Measurements from ENCODE around the gene YJEFN3. TPM values are rescaled to one million over a fixed set of nuclear protein-coding genes. Genes with fewer than 3 reads are reported as not detected.

YJEFN3 gene
- polyA plus RNA-seq, 5 donors, result 10.1 to 14.8 (median 11.6) TPM

- DNase-seq, result no peak
Observed at GRCh38 chr19:19538061-19538784, 9.5 kb downstream of the YJEFN3 start, which contains the start of gene CILP2. Gene CILP2 (plus strand): TSS chr19:19538265. CDS start chr19:19538350, 85 bp downstream.

- DNase-seq, result no peak
Observed at GRCh38 chr19:19538785-19539166, 10.1 kb downstream of the YJEFN3 start.

DNA sequence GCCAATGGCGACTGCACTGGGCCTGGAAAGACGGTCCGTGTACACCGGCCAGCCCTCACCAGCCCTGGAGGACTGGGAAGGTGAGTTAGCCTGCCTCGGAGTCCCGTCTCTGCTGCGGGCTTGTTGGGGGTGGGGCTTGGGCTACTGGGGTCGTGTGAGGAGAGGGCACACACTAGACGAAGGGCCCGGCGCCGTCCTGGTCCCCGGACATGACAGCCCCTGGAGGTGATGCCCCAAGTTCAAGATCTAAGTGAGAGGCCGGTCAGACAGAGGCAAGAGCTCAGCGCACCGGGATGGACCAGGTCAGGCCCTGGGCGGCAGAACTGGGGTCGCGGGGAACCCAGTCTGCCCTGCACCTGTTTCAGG, 11.0 kb downstream of the YJEFN3 start:
- DNase-seq, result no peak

DNA sequence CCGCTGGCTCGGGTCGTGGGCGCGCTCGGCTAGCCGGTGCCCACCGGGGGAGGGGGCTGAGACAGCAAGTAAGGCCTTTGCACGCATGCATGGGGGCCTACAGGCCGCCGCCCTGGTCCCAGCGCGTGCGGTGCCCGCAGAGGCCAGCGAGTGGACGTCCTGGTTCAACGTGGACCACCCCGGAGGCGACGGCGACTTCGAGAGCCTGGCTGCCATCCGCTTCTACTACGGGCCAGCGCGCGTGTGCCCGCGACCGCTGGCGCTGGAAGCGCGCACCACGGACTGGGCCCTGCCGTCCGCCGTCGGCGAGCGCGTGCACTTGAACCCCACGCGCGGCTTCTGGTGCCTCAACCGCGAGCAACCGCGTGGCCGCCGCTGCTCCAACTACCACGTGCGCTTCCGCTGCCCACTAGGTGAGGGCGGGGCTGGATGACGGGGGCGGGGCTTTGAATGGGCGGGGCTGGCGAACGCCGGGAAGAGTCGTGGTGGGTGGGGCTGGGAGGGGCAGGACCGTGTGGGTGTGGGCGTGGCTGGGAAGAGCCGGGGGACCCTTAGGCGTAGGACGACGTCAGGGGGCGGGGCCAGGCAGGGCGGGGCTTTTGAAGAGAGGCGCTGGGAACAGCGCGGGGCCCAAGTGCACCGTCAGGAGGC, 11.5 kb downstream of the YJEFN3 start:
- no peak for DNase-seq

DNA sequence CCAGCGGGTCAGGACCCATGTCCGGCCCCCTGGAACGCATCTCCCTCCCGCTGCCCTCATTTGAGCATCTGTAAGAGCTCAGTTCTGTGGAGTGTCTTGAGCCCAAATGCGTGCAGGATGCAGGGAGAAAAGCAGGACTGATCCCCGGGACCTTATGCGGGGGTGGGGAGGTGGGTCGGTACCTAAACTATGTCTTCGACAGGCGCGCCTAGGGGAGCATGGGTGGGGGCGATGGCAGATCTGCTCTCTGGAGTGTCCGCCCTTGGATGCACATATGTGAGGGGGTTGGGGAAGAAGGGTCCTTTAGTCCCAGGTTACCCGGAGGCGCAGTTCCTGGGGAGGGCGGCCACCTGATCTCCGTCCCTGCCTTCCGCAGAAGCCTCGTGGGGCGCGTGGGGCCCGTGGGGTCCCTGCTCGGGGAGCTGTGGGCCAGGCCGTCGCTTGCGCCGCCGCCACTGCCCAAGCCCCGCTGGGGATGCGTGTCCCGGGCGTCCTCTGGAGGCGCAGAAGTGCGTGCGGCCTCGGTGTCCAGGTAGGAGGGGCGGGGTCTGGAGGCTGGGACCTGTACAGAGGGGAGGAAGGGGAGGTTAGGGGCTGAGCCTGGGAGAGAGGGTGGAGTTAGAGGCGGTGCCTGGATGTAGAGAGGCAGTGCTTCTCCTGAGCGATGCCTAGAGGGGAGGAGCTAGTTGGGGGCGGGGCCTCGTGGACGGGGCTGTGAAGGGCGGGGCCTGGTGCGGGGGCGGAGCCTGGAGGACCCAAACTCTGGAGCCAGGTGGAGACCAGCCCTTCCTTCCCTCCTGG, 12.2 kb downstream of the YJEFN3 start:
- DNase-seq, result no peak

- no peak for DNase-seq
Observed at GRCh38 chr19:19541616-19542015, 12.9 kb downstream of the YJEFN3 start.

- no peak for DNase-seq
Observed at GRCh38 chr19:19542507-19542906, 13.8 kb downstream of the YJEFN3 start.

GRCh38 chr19:19543101-19543500, 14.4 kb downstream of the YJEFN3 start:
- DNase-seq, result no peak

DNA sequence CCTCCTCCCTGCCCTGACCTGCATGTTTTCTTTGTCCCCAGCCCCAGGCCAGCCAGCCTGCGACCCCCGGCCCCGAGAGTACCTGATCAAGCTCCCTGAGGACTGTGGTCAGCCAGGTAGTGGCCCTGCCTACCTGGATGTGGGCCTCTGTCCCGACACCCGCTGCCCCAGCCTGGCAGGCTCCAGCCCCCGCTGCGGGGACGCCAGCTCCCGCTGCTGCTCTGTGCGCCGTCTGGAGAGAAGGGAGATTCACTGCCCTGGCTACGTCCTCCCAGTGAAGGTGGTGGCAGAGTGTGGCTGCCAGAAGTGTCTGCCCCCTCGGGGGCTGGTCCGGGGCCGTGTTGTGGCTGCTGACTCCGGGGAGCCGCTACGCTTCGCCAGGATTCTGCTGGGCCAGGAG, 14.9 kb downstream of the YJEFN3 start:
- no peak for DNase-seq

DNA sequence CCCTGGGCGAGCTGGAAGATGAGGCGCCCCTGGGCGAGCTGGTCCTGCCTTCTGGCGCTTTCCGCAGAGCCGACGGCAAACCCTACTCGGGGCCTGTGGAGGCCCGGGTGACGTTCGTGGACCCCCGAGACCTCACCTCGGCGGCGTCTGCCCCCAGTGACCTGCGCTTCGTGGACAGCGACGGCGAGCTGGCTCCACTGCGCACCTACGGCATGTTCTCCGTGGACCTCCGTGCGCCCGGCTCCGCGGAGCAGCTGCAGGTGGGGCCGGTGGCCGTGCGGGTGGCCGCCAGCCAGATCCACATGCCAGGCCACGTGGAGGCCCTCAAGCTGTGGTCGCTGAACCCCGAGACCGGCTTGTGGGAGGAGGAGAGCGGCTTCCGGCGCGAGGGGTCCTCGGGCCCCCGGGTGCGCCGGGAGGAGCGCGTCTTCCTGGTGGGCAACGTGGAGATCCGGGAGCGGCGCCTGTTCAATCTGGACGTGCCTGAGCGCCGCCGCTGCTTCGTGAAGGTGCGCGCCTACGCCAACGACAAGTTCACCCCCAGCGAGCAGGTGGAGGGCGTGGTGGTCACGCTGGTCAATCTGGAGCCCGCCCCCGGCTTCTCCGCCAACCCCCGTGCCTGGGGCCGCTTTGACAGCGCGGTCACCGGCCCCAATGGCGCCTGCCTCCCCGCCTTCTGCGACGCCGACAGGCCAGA, 15.7 kb downstream of the YJEFN3 start:
- DNase-seq, result no peak

DNA sequence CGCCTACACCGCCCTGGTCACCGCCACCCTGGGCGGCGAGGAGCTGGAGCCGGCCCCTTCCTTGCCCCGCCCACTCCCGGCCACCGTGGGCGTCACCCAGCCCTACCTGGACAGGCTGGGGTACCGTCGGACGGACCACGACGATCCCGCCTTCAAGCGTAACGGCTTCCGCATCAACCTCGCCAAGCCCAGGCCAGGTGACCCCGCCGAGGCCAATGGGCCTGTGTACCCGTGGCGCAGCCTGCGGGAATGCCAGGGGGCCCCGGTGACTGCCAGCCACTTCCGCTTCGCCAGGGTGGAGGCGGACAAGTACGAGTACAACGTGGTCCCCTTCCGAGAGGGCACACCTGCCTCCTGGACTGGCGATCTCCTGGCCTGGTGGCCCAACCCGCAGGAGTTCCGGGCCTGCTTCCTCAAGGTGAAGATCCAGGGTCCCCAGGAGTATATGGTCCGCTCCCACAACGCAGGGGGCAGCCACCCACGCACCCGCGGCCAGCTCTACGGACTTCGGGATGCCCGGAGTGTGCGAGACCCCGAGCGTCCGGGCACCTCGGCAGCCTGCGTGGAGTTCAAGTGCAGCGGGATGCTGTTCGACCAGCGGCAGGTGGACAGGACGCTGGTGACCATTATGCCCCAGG, 16.4 kb downstream of the YJEFN3 start:
- no peak for DNase-seq

GRCh38 chr19:19545707-19546106, 17.0 kb downstream of the YJEFN3 start:
- no peak for DNase-seq

GRCh38 chr19:19546751-19547162, 18.0 kb downstream of the YJEFN3 start:
- no peak for DNase-seq

- DNase-seq, result no peak
Observed at GRCh38 chr19:19547674-19548336, 19.1 kb downstream of the YJEFN3 start.

DNA sequence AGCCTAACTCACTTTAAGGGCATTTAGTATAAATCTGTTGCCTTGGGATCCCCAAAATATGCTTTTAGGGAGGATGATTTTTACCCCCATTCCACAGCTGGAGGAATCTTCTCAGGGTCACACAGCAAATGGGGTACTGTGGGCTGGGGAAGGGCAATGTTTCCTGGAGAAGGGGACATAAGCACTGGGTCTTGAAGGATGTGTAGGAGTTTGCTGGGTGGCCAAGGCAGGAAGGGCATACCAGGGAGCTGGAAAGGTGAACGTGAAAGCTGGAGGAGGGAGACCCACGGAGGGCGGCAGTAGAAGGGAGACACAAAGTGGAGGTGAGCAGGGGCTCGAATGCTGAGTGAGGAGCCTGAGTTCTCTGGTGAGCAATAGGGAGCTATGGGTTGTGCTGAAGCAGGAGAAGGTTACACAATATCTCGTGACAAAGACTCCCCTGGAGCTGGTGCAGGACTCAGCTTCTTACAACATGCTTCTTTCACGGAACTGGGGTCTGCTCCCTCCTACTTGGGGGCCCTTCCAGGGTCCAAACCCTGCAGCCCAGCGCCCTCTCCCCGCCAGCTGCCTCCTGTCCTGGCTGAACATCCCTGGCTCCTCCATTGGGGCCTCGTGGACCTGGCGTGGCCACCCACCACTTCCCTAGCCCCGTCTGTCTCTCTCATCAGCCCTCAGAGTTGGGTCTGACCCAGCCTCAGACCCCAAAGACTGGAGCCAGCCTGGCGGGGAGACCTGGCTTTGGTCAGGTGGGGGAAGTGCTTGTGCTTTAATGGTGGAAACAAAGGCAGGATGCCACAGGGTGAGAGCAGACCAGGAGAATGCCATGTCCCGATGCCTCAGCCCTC, 20.4 kb downstream of the YJEFN3 start:
- no peak for DNase-seq

GRCh38 chr19:19549804-19550464, 21.2 kb downstream of the YJEFN3 start:
- DNase-seq, result no peak

DNA sequence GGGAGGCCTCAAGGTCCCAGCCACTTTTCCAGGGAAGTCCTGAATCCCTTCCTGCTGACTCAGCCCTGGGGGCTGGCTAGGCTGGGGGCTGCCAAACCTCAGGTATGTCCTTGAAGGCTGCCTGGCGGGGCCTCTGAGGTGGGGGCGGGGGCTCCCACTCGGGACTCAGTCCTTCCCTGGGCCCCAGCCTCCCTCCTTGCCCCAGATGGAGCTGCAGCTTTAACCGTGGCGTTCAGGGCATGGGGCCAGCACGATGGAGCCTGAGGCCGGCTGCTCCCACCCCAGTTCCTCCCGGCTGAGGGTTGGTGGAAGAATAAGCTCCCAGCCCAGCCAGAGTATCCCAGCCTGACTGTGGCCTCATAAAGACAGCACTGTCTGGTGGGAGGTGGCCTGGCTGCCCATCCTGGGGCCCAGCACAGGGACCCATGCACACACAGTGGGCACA, 21.8 kb downstream of the YJEFN3 start:
- no peak for DNase-seq

DNA sequence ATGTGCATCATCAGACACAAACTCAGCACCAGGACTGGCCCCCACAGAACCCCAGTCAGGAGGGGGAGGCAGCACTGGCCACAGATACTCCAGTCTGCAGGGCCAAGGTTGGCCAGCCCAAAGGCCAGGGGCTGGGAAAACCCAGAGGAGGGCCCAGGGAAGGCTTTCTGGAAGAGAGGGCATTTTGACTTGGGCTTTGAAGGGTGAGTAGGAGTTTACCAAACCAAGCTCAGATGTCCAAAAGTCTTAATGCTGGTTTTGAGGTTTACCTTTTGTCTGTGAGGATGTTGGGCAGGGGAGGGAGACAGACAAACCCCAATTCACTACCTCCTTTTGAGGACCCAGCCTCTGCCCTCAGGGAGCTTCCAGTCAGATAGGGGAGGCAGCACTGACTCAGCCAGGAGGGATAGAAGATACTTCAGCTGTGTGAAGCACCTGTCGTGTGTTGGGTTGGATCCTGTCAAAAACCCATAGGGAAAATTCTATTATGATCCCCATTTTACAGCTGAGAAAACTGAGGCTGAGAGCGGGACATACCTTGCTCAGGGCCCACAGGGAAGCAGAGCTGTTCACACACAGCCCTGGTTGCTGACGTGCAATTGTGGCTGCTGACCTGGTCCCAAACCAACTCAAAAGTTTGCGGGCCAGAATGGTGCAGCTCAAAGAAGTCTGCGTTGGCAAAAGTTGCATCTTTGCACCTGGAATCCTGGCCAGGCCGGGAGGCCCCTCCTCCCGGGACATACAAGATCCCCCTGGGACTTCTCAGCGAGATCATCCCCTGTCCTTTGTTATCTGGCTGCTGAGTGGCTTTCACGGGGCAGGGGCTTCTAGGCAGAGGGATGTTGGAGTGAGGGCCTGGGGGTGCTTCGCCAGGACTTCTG, 22.5 kb downstream of the YJEFN3 start:
- no peak for DNase-seq

- no peak for DNase-seq
Observed at GRCh38 chr19:19551853-19552192, 23.1 kb downstream of the YJEFN3 start.

Data from right lung (tissue), 5 donors.